DMS79 (cell line): ENCODE results near the gene ERBB3.
"Not testable (repeated sequence)": the region's sequence is repeated elsewhere in the genome, so short reads cannot be mapped to it uniquely, and the experiment has no call there.

Source experiments
- DNase-seq: peaks from one replicate; lab custom pipeline; 2025; lab: John Stamatoyannopoulos, UW

Gene ERBB3

GRCh38 chr12:56079723-56080555, at the start of gene ERBB3:
ERBB3 (plus strand) TSS chr12:56080165; CDS start chr12:56080301, 136 bp downstream.
- peak; percentile 53 for DNase-seq

GRCh38 chr12:56031987-56032386, 48.0 kb upstream of the ERBB3 start:
- DNase-seq: no peak

GRCh38 chr12:56034586-56035332, 45.2 kb upstream of the ERBB3 start:
- no peak for DNase-seq

- no peak for DNase-seq
Observed at GRCh38 chr12:56037161-56037560, 42.8 kb upstream of the ERBB3 start.

GRCh38 chr12:56038022-56038655, 41.8 kb upstream of the ERBB3 start:
- DNase-seq: no peak

GRCh38 chr12:56040151-56040550, 39.8 kb upstream of the ERBB3 start:
- DNase-seq: no peak

- DNase-seq: no peak
Observed at GRCh38 chr12:56040963-56041551, 38.9 kb upstream of the ERBB3 start.

- peak; percentile 91 for DNase-seq
Observed at GRCh38 chr12:56041552-56042429, 38.2 kb upstream of the ERBB3 start, which contains the start of gene RPS26. RPS26 (plus strand) TSS chr12:56041918; CDS start chr12:56042167, 249 bp downstream.

- DNase-seq: not testable (repeated sequence)
Observed at GRCh38 chr12:56042430-56042813, 37.5 kb upstream of the ERBB3 start.

- DNase-seq: no peak
Observed at GRCh38 chr12:56042843-56043242, 37.1 kb upstream of the ERBB3 start.

- no peak for DNase-seq
Observed at GRCh38 chr12:56046027-56046780, 33.8 kb upstream of the ERBB3 start.

GRCh38 chr12:56053407-56053893, 26.5 kb upstream of the ERBB3 start:
- DNase-seq: no peak

- DNase-seq: not testable (repeated sequence)
Observed at GRCh38 chr12:56059964-56060363, 20.0 kb upstream of the ERBB3 start.

GRCh38 chr12:56061982-56062381, 18.0 kb upstream of the ERBB3 start:
- DNase-seq: no peak

- no peak for DNase-seq
Observed at GRCh38 chr12:56062996-56063395, 17.0 kb upstream of the ERBB3 start.

GRCh38 chr12:56071648-56072047, 8.3 kb upstream of the ERBB3 start:
- no peak for DNase-seq

GRCh38 chr12:56074396-56074795, 5.6 kb upstream of the ERBB3 start:
- DNase-seq: no peak

- not testable (repeated sequence) for DNase-seq
Observed at GRCh38 chr12:56077966-56078365, 2.0 kb upstream of the ERBB3 start.

- DNase-seq: no peak
Observed at GRCh38 chr12:56078427-56078826, 1.5 kb upstream of the ERBB3 start.
